Body of pancreas (tissue), 4 donors: ENCODE data around the gene TMEM128. TPM values are rescaled to one million over a fixed set of nuclear protein-coding genes. Genes with fewer than 3 reads are reported as not detected.

Source experiments
- ATAC-seq: fragments of 150-250 bp; one replicate; pipeline ENCODE4 v1.9.1; 2016
- DNase-seq, 4 donors: peaks; one replicate each; pipeline ENCODE4 v3.0.0-alpha.2; 2019
- H3K27ac ChIP-seq, 4 donors: fragments of 200-600 bp; sonication (generic); 1 replicate in 3 of 4; 2 replicates in 1 of 4; pipeline versions ENCODE4 v1.5.1 to v1.6.1; 2016 to 2019; ENCODE audit warnings: mild to moderate bottlenecking in 1 of 4, mixed read lengths in 1 of 4, moderate library complexity in 1 of 4
- H3K27me3 ChIP-seq, 2 donors: fragments of 200-600 bp; sonication (generic); one replicate each; pipeline ENCODE4 v1.6.0; 2016; ENCODE audit warnings: mild to moderate bottlenecking in 1 of 2
- H3K36me3 ChIP-seq, 2 donors: fragments of 200-600 bp; sonication (generic); replicated peaks in 1 of 2; 2 replicates each; pipeline ENCODE4 v1.5.1; 2016; ENCODE audit warnings: low read depth in 2 of 2; ENCODE audit not compliant: insufficient read depth in 1 of 2
- H3K4me1 ChIP-seq: fragments of 200-600 bp; sonication (generic); one replicate; pipeline ENCODE4 v1.6.0; 2016
- H3K4me3 ChIP-seq, 2 donors: fragments of 200-600 bp; sonication (generic); 1 replicate in 1 of 2; 2 replicates in 1 of 2; pipeline ENCODE4 v1.5.1; 2016 to 2019
- H3K9me3 ChIP-seq, 3 donors: fragments of 200-600 bp; sonication (generic); 1 replicate in 2 of 3; 2 replicates in 1 of 3; pipeline ENCODE4 v1.5.1; 2016
- CTCF ChIP-seq, 7 experiments: fragments of 450-650 bp in 4 of 7; fragments of 200-600 bp in 3 of 7; sonication (generic) in 3 of 7; IDR thresholded peaks; one replicate each; pipeline ENCODE4 v1.5.1; 2016 to 2019; ENCODE audit warnings: antibody characterized with exemption in 7 of 7
- POLR2A ChIP-seq, 3 donors: fragments of 450-650 bp; IDR thresholded peaks; one replicate each; pipeline ENCODE4 v1.6.1; 2016; ENCODE audit warnings: antibody characterized with exemption in 3 of 3, mild to moderate bottlenecking in 2 of 3
- WGBS, 2 donors: methylation state at CpG; one replicate each; pipeline ENCODE4 v1.1.5; 2017; 5-methylcytosine and 5-hydroxymethylcytosine counted together
- intact Hi-C: fragments of 100-400 bp; cut with DNase I; formaldehyde crosslinking; loops from one replicate; pipeline ENCODE4 v1.15.1; 2023
- total RNA-seq, 2 donors: library from RNA; depleted of rRNA; stranded (reverse); fragments of >200 nt; gene quantifications; one replicate each; pipeline ENCODE4 v1.1.0, GENCODE V29; 2016

The TMEM128 gene
- total RNA-seq, 2 donors from 2014 or later, result 12.9 to 17.1 TPM

GRCh38 chr4:4277531-4277930 lies 29.5 kb upstream of the TMEM128 start:
- intact Hi-C loops, result no loop called here
- no peak for DNase-seq
- no peak for ATAC-seq
- no peak overlapping the region for H3K27ac ChIP-seq
- no peaks in the 10 kb centered on the region for H3K4me1 ChIP-seq
- WGBS, 2 donors, result 61 to 65% methylated on average over 6 of the region's 6 CpGs
- no peak overlapping the region for H3K4me3 ChIP-seq
- H3K27me3 ChIP-seq, result no peaks in the 10 kb centered on the region
- H3K36me3 ChIP-seq, result peaks cover 5 to 13% of the 10 kb centered on the region in 2 donors
- TF ChIP-seq POLR2A (IDR thresholded peaks at IDR 0.05) (no peak), CTCF (IDR thresholded peaks at IDR 0.05) (no peak)
- no peaks in the 10 kb centered on the region for H3K9me3 ChIP-seq

- peaks cover 0 to 16% of the 10 kb centered on the region in 2 donors for H3K36me3 ChIP-seq
These were observed 26.2 kb upstream of the TMEM128 start for GRCh38 chr4:4274226-4274625.

GRCh38 chr4:4271912-4272311 lies 23.9 kb upstream of the TMEM128 start:
- H3K27ac ChIP-seq, result no peak overlapping the region
- peaks cover 0 to 12% of the 10 kb centered on the region in 2 donors for H3K36me3 ChIP-seq
- H3K4me1 ChIP-seq, result no peaks in the 10 kb centered on the region
- peak in 1 of 4 donors; percentile 35 for DNase-seq
- no peak overlapping the region for H3K4me3 ChIP-seq
- H3K9me3 ChIP-seq, result no peaks in the 10 kb centered on the region
- 75 to 79% methylated on average over 10 of the region's 10 CpGs for WGBS, 2 donors
- no peak for ATAC-seq
- intact Hi-C loops, result no loop called here
- TF ChIP-seq CTCF (IDR thresholded peaks at IDR 0.05) (no peak), POLR2A (IDR thresholded peaks at IDR 0.05) (no peak)
- H3K27me3 ChIP-seq, result no peaks in the 10 kb centered on the region

More at GRCh38 chr4:4274226-4274625, 26.2 kb upstream of the TMEM128 start:
- H3K4me1 ChIP-seq, result no peaks in the 10 kb centered on the region
- 89 to 96% methylated on average over 14 of the region's 14 CpGs for WGBS, 2 donors
- no peaks in the 10 kb centered on the region for H3K9me3 ChIP-seq
- no peak for ATAC-seq
- TF ChIP-seq CTCF (IDR thresholded peaks at IDR 0.05) (no peak), POLR2A (IDR thresholded peaks at IDR 0.05) (no peak)
- no peak for DNase-seq
- intact Hi-C loops, result no loop called here
- no peak overlapping the region for H3K27ac ChIP-seq
- H3K4me3 ChIP-seq, result no peak overlapping the region
- no peaks in the 10 kb centered on the region for H3K27me3 ChIP-seq

- Histone ChIP-seq H3K9me3 (no peaks in the 10 kb centered on the region), H3K27ac (no peak overlapping the region), H3K4me1 (no peaks in the 10 kb centered on the region), H3K36me3 (peaks cover 0 to 12% of the 10 kb centered on the region in 2 donors), H3K27me3 (no peaks in the 10 kb centered on the region), H3K4me3 (no peak overlapping the region)
- intact Hi-C loops, result no loop called here
- no peak for DNase-seq
- WGBS, 2 donors, result 68 to 69% methylated on average over 4 of the region's 4 CpGs
- no peak for ATAC-seq
- TF ChIP-seq POLR2A (IDR thresholded peaks at IDR 0.05) (no peak), CTCF (IDR thresholded peaks at IDR 0.05) (no peak)
These were observed 22.5 kb upstream of the TMEM128 start for GRCh38 chr4:4270529-4270928.

- Histone ChIP-seq H3K4me1 (no peaks in the 10 kb centered on the region), H3K27me3 (no peaks in the 10 kb centered on the region), H3K27ac (peak overlapping the region in 1 of 4 donors; percentile 21), H3K9me3 (no peaks in the 10 kb centered on the region), H3K4me3 (no peak overlapping the region), H3K36me3 (peaks cover 0 to 12% of the 10 kb centered on the region in 2 donors)
- intact Hi-C loops, result no loop called here
- ATAC-seq, result no peak
- TF ChIP-seq CTCF (IDR thresholded peaks at IDR 0.05) (no peak), POLR2A (IDR thresholded peaks at IDR 0.05) (no peak)
- DNase-seq, result peak in 1 of 4 donors; percentile 46
- WGBS, 2 donors, result 88% methylated on average over 4 of the region's 4 CpGs
These were observed 21.8 kb upstream of the TMEM128 start for GRCh38 chr4:4269856-4270255.
